Measurements from ENCODE around the gene UQCR10.
"Not testable (repeated sequence)": the region's sequence is repeated elsewhere in the genome, so short reads cannot be mapped to it uniquely, and the experiment has no call there.

UQCR10 gene

DNA sequence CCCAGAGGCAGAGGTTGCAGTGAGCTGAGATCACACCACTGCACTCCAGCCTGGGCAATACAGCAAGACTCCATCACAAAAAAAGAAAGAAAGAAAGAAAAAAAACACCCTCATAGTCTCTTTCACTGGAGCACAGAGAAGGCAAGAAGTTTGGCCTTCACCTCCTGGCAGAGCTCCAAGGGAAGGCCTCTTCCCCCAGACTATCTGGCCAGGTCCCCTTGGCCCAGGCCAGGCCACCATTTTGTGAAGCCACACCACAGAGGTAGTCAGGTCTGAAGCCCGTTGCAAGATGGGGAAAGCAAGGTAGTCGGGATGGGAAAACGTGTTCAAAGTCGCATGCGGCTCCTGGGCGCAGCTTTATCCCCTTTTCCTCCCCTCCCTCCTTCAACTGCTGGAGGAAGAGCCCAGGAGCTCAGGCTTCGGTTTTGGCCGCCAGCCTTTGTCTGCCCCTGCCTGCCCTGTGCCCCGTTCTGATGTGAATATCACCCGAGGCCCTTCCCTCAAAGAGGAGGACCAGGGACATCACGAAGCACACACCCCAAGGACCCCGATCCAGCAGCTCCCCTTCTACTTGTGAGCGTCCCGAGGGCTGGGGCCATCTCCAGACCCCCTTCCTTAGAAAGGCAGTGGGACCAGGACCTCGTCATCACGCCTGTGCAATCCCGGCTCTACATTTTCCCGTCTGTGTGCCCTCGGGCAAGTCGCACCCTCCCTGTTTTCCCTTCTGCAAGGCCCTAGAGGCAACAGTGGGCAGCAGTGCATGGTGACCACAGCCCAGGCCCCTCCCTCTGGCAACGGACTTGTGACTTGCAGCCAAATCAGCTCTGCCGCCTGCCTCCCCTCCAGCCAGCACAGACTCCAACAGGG lies 29.7 kb upstream of the UQCR10 start:
- DNase-seq (ENCODE audit: low read depth in 2 of 2): no peak

DNA sequence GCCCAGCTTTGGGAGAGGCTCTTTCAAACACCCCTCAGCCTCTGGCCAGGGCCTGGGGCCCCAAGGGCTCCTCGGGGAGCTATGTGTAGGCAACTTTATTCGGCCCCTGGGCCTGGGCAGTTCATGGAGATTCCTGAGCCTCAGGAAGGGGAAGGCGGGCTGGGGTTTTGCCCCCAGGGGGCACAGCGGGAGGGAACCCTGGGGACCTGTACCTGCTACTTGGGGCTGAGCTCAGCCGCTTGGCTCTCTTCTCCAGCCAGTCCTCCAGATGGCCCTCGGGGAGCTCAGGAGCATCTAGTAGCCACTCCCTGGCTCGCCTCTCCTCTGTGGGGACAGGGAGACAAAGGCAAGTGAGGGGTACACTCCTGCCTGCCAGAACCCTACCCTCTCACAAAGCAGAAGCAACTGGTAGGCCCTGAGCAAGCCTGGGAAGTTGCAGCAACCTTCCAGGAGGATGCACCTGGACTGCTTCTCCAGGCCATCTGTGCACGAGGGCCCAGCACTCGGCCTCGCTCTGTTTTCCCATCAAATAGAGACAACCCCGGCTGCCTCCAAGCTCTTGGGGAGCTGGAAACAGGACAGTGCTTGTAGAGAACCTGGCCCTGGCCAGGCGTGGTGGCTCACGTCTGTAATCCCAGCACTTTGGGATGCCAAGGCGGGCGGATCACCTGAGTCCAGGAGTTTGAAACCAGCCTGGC lies 28.9 kb upstream of the UQCR10 start:
- no peak for DNase-seq (ENCODE audit: low read depth in 2 of 2)

DNA sequence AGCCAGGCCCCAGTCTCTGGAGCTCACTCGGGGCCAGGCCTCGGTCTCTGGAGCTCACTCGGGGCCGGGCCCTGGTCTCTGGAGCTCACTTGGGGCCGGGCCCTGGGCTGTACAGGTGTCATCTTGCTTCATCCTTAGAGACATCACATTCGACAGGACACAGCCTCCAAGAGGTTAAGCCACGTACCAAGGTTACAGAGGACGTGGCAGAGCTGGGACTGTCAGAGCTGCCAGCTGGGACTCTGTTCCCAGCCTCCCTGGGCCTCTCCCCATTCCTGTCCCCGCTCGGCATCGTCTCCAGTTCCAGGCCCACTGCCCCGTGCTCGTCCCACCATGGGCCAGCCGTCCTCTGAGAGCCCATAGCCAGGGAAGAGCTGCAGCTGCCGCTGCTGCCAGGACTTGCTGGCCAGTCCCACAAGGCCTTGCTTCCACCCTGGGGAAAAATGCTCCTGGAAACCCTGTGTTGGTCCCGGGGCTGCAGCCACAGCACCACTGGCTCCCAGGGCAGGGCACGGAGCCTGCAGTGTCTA lies 27.8 kb upstream of the UQCR10 start:
- DNase-seq (ENCODE audit: low read depth in 2 of 2): no peak

GRCh38 chr22:29740216-29740615 lies 27.0 kb upstream of the UQCR10 start:
- no peak for DNase-seq (ENCODE audit: low read depth in 2 of 2)

DNA sequence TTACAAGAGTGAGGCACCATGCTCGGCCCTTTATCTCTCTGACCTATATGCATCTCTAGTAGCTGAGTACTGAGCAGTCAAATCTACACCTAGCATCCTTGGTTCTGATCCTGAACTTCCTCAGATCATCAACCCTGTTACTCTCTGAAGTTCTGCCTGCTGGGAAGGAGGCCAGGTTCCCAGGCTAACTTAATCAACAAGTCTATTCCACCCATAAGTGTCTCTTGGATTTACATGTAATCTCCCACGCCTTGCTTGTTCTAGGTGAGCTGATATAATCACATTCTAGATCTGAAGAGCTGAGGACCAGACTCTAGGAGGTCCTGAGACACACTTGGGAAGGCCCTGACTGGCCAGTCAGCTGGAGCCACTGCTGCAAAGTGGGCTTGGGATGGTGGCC lies 25.2 kb upstream of the UQCR10 start:
- DNase-seq (ENCODE audit: low read depth in 2 of 2): no peak

DNA sequence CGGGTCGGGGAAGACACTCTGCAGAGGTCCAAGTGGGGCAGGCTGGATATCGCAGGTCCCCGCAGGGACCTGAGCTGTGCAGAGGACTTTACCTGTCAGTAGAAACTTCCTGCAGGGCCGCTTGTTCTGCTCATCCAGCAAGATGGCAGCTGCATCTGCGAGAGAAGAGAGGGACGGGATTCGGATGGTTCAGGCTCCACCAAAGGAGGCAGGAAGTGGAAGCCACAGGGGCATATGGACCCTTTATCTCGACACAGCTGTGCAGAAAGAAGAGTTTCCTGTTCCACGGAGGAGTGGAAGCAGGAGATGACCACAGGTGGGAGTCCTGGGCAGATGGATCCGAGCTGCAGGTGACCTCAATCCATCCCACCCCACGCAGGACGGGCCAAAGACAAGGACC lies 24.8 kb upstream of the UQCR10 start:
- DNase-seq (ENCODE audit: low read depth in 2 of 2): no peak

DNA sequence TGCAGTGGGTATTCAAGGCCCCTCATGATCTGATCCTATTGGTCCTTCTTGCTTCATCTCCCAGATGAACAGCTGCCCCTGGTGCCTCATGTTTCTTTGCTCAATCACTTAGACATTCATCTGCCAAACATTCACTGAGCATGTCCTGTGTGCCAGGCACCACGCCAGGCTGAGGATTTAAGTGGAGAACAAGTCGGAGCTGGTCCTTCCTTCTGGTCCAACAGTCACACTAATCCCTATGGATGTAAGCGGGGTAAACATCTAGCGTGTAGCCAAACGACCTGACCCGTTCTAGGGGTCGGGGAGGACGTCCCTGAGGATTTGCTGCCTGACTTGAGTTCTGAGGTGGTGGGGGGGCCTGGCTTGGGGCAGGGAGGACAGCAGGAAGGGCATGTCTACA lies 22.3 kb upstream of the UQCR10 start:
- DNase-seq (ENCODE audit: low read depth in 2 of 2): no peak

DNA sequence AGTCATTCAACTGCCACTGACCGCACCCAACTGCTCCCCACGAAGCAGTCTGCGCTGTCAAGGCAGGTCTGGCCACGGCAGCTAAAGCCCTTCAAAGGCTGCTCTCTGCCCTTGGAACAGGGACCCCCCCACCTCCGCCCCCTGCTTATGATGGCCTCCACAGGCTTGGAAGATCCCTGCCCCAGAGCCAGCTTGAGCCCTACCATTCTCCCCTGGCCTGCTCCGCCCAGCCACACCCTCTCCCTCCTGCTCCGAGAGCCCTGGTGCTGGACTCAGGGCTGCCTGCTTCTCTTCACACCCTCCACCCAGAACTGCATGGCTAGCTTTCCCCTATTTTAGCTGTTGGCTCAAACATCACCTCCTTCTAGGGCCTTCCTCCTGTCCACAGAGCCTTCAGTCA lies 19.3 kb upstream of the UQCR10 start:
- DNase-seq (ENCODE audit: low read depth in 2 of 2): no peak

- DNase-seq (ENCODE audit: low read depth in 2 of 2): no peak
Observed at GRCh38 chr22:29748248-29748893, 18.8 kb upstream of the UQCR10 start.

DNA sequence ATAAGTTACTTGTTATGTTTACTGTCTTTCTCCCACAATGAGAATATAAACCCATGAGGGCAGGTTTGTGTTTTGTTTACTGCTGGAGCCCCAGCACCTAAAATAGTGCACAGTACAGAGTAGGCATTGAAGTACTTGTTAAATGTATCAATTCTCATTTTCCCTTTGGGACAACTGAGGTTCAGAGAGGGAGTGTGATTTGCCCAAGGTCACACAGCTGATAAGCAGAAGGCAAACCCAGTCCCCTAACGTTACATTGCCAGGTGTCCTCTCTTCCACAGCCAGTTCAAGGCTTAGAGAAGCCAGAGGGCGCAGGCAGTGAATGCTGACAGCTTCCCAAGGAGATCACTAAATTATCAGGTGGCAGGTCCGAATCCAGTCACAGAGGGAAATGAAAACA lies 17.1 kb upstream of the UQCR10 start:
- no peak for DNase-seq (ENCODE audit: low read depth in 2 of 2)

- DNase-seq (ENCODE audit: low read depth in 2 of 2): no peak
Observed at GRCh38 chr22:29750559-29751538, 16.3 kb upstream of the UQCR10 start.

GRCh38 chr22:29751669-29752068 lies 15.5 kb upstream of the UQCR10 start:
- no peak for DNase-seq (ENCODE audit: low read depth in 2 of 2)

GRCh38 chr22:29753808-29754657 lies 13.1 kb upstream of the UQCR10 start:
- no peak for DNase-seq (ENCODE audit: low read depth in 2 of 2)

DNA sequence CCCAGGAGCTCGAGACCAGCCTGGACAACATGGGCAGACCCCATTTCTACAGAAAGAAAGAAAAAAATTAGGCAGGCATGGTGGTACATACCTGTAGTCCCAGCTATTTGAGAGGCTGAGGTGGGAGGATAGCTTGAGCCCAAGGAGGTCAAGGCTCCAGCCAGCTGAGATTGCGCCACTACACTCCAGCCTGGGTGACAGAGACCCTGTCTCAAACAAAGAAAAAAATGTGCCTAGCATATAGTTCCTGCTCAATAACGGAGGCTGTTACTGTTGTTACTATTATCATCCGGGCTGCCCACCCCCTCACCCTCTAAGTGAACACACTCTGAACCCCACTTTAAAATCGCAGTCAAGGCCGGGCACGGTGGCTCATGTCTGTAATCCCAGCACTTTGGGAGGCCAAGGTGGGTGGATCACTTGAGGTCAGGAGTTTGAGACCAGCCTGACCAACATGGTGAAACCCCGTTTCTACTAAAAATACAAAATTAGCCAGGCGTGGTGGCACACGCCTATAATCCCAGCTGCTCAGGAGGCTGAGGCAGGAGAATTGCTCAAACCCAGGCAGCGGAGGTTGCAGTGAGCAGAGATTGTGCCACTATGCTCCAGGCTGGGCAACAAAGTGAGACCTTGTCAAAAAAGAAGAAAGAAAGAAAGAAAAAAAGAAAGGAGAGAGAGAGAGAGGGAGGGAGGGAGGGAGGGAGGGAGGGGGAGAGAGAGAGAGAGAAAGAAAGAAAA lies 12.3 kb upstream of the UQCR10 start:
- not testable (repeated sequence) for DNase-seq (ENCODE audit: low read depth in 2 of 2)

DNA sequence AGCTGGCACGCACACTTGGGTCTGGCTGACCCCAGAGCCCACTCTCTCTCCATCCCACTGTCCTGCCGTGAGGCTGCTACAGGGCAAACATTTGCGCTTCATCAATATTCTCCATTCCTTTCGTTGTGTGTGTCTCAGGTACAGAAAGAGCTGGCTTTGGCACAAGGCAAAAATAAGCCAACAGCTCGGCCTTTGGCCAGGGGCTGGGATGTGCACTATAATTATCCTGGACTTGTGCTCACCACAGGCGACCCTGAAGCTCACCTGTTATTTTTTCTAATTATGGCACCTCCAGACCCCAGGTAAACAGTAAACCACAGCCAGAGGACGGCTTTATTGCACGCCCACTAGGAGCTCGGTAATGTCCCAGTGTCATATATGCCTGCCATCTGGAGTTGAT lies 11.3 kb upstream of the UQCR10 start:
- DNase-seq (ENCODE audit: low read depth in 2 of 2): no peak

DNA sequence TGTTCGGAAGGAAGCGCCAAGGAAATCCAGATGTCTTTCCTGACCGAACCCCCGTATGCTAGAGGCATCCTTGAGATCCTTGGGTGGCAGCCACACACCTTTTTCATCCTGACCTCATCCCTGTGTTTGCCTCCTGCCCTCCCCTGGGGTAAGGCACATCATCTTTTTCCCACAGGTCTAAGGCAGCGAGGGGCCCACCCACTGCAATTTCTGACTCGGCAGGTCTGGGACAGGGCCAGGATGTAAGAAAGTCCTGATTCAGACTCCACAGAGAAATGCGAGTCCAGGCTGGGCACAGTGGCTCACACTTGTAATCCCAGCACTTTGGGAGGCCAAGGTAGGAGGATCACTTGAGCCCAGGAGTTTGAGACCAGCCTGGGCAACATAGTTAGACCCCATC lies 10.8 kb upstream of the UQCR10 start:
- DNase-seq (ENCODE audit: low read depth in 2 of 2): no peak

GRCh38 chr22:29757096-29757495 lies 10.1 kb upstream of the UQCR10 start:
- no peak for DNase-seq (ENCODE audit: low read depth in 2 of 2)

DNA sequence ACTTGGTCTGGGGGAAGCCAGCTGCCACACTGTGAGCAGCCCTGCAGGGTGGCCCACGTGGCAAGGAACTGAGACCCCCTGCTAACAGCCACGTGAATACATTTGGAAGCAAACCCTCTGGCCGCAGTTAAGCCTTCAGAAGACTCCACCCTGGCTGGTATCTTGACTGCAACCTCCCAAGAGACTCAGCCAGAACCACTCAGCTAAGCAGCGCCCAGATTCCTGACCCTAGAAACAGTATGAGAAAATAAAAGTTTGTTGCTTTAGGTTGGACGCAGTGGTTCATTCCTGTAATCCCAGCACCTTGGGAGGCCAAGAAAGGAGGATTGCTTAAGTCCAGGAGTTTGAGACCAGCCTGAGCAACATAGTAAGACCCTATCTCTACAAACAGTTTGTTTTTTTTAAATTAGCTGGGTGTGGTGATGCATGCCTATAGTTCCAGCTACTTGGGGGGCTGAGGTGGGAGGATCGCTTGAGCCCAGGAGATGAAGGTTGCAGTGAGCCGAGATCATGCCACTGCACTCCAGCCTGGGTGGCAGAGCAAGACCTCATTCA lies 9.0 kb upstream of the UQCR10 start:
- DNase-seq (ENCODE audit: low read depth in 2 of 2): no peak

DNA sequence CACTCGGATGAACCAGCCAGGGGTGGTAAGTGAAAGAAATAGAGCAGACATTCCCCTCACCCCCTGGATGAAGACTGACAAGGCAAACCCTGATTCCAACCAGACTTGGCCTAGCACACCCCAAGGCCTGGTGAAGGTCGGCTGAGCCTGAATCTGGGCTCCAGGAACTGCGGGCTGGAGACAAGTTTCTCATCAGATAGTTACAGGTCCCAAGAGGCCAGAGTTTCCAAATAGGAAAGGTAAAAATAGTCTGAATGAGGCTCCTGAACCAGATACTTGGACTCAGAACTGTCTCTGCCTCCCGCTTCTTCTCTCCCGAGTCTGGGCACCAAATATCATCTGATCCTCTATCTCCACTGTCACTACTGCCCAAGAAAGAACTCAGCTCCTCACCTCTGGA lies 8.2 kb upstream of the UQCR10 start:
- DNase-seq (ENCODE audit: low read depth in 2 of 2): no peak

Measured in stimulated activated CD8-positive, alpha-beta memory T cell treated with anti-CD3 and anti-CD28 coated beads, Interleukin-7, amount 100 ng/mL, for 1 hour (primary cell).